HG03354 (cell line): Measurements from ENCODE around the gene FAM236B.
"Not testable (repeated sequence)": the region's sequence is repeated elsewhere in the genome, so short reads cannot be mapped to it uniquely, and the experiment has no call there.

Source experiments
- ATAC-seq: cut with Tn5 transposase; IDR thresholded peaks from one replicate; pipeline ENCODE4 v1.9.1; 2021; ENCODE audit warnings: mild to moderate bottlenecking; ENCODE audit not compliant: unreplicated experiment, poor library complexity, severe bottlenecking

Gene FAM236B

DNA sequence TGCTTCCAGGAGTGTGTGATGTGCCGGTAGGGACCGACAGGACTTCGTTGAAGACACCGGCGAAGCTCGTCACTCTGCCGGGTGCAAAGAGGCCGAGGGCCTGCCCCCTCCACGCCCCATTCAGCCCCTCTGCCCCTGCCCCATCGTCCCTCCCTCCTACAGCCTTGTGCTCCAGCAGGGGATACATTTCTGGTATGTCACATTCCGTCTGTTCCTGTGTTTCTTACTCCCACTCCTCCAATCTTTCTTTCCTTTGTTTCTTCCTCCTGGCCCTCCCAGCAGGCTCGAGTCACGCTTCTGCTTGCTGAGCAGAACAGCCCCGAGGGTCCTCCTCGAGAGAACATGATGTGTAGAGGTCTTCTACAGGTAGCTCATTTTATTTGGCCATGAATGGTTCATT lies at the start of gene FAM236B:
TSS of gene FAM236B (minus strand) at position 101 of the 400 bp plus-strand sequence. CDS start at position 1, 100 bp downstream.
- not testable (repeated sequence) for ATAC-seq

DNA sequence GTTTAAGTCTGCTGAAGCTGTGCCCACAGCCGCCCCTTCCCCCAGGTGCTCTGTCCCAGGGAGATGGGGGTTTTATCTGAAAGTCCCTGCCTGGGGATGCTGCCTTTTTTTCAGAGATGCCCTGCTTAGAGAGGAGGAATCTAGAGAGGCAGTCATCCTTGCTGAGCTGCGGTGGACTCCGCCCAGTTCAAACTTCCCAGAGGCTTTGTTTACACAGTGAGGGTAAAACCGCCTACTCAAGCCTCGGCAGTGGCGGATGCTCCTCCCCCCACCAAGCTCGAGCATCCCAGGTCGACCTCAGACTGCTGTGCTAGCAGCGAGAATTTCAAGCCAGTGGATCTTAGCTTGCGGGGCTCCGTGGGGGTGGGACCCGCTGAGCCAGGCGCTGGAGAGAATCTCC lies 48.2 kb upstream of the FAM236B start:
- not testable (repeated sequence) for ATAC-seq

GRCh38 chrX:72808110-72808509 lies 25.6 kb upstream of the FAM236B start, which contains the start of gene FAM236D:
FAM236D (minus strand) TSS chrX:72808210; CDS start chrX:72808110, 100 bp downstream.
- ATAC-seq: not testable (repeated sequence)

- ATAC-seq: not testable (repeated sequence)
Measured at GRCh38 chrX:72790390-72790789, 7.9 kb upstream of the FAM236B start.

DNA sequence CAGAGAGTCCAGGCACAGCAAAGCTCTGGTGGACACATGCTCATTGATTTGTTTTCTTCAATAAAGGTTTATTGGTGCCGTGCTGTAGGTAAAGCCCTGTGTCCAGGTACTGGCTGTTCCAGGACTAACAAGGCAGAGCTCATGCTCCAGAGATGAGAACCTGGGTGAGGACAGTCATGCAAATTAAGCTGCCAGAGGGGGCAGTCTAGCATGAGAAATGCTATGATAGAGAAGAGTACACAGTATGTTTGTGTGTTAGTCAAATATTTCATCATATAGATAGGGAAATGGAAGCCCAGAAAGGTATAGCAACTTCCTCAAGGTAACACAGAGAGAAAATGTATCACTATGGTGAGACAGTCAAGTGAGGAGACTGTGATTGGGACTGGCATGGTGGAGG lies 5.7 kb upstream of the FAM236B start:
- not testable (repeated sequence) for ATAC-seq

GRCh38 chrX:72783964-72784363 lies 1.5 kb upstream of the FAM236B start:
- not testable (repeated sequence) for ATAC-seq

DNA sequence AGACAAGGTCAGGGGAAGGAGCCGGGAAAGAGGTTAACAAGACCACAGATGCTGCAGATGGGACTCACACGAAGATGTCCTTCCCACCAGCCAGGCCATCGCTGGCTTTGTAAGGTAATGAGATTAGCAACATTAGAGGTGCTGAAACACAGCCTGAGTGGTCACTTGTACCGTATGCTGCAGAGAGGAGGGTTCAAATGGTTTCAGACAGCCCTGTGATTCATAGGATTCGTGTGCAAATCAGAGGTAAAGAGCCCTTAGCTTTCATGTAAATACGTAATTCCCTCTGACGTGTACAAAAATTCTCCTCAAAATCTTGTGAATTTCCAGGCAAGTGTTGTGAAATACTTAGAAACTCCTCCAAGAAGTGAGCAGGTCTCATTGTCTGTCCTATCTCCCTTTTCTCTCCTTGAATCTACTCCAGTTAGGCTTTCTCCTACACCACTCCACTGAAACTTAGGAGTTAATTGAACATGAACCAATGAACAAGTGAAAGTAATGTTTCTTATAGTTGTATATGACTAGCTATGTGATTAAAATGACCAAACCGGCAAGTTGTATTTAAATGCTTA lies 991 bp upstream of the FAM236B start:
- ATAC-seq: not testable (repeated sequence)

GRCh38 chrX:72778146-72778545 lies 4.3 kb downstream of the FAM236B start:
- not testable (repeated sequence) for ATAC-seq

DNA sequence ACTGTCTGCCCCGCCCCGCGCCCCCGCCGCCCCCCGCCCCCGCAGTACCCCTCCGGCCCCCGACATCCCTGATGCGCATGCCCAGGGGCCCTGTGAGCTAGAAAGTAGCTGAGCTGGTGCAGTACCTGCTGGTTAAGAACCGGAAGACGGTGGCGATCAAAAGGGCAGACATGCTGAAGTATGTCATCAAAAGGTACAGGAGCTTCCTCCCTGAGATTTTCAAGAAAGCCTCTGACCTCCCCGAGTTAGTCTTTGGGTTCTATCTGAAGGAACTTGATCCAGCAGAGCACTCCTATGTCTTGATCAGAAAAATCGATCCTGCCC lies 5.0 kb downstream of the FAM236B start:
- peak; percentile 74 for ATAC-seq

DNA sequence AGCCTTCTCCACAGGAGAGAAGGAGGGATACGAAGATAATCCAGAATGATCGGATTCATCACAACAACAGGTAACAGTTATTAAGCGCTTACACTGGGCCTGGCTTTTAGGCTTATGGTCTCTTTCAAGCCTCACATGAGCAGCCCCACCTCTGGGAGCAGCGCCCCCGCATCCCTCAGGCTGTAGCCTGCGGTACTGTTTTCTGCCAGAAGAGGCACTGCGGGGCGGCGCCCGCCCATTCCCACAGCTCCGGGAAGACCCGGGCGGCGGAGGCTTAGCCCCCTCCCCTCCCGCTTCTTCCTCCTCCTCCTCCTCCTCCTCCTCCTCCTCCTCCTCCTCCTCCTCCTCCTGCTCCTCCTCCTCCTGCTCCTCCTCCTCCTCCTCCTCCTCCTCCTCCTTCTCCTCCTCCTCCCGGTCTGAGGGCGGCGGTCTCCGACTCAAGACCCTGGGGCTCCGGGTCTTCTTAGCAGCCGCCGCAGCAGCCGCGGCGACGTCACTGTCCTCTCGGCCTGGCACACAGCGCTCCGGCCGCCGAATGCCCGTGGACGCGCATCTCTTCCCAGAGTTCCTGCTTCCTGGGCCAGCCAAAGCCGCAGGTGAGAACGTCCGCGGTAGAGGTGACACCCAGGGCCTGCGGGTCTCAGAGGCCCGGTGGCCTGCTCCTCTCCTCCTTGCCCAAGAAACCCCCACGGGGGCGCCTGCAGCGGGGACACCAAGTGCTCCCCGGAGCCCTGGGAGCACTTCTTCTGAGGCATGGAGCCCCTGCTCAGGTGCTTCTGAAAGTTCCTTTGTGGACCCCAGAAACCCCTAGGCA lies 5.6 kb downstream of the FAM236B start, which contains the start of gene DMRTC1B:
TSS of gene DMRTC1B (plus strand) at position 238 of the 814 bp plus-strand sequence. CDS start 68,246 bp downstream, outside the sequence.
- ATAC-seq: peak; percentile 85

GRCh38 chrX:72760454-72760853 lies 22.0 kb downstream of the FAM236B start:
- not testable (repeated sequence) for ATAC-seq

DNA sequence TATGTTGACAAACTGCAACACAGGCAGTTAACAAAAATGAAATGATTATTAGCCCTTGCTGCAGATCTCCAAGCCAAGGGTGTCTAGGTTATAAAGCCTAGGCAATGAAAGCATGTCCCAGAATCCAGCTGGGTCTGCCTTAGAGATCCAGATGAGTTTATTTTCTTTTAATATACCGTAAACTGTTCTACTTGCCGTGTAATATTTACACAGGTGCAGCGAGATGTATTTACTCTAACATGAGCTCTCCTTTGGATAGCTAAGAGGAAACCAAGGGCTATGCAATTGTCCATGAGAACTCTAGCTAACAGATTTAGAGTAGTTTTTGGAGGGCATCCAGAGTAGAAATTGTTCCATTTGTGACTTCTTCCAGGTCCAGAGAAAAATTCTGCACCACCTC lies 33.9 kb downstream of the FAM236B start:
- ATAC-seq: not testable (repeated sequence)

DNA sequence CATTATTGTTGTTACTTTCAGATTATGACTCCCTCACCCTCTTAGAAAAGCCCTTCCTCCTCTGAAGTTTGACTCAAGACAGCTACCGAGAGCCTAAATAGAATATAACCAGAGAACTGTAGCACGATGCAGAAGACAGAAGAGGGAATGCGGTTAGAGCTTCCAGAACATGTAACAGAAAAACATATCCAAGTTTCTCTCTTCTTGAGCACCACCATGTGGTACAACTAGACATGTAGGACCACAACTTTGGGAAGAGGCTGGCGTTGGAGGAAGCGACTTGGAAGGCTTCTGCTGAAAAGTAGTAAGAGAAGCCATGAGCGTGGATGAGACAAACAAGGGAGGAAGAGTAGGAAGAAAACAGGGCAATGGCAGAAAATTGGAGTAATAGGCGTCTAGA lies 36.9 kb downstream of the FAM236B start:
- ATAC-seq: not testable (repeated sequence)

DNA sequence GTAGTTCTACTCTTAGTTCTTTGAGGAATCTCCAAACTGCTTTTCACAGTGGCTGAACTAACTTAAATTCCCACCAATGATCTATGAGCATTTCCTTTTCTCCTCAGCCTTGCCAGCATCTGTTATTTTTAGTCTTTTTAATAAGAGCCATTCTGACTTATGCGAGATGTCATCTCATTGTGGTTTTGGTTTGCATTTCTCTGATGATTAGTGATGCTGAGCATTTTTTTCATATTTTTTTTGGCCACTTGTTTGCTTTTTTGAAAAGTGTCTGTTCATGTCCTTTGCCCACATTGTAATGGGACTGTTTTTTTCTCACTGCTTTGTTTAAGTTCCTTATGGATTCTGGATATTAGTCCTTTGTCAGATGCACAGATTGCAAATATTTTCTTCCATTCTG lies 46.9 kb downstream of the FAM236B start:
- ATAC-seq: no peak

DNA sequence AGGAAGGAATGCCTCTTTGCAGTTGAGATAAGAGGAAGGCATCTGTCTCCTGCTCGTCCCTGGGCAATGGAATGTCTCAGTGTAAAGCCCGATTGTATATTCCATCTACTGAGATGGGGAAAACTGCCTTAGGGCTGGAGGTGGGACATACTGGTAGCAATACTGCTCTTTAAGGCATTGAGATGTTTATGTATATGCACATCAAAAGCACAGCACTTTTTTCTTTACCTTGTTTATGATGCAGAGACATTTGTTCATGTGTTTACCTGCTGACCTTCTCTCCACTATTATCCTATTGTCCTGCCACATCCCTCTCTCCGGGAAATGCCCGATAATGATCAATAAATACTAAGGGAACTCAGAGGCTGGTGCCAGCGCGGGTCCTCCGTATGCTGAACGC lies 48.8 kb downstream of the FAM236B start:
- not testable (repeated sequence) for ATAC-seq
